NAMALWA (cell line): ENCODE data around the gene SLC52A3.
A peak's percentile ranks its signal among the peaks of the same experiment; 100 is the strongest.

ENCODE experiments used
- DNase-seq: peaks from one replicate; pipeline ENCODE4 v3.0.0-alpha.2; 2015; ENCODE audit warnings: low spot score

SLC52A3 gene

GRCh38 chr20:766906-767305 is 1.4 kb downstream of the SLC52A3 start:
- no peak for DNase-seq

DNA sequence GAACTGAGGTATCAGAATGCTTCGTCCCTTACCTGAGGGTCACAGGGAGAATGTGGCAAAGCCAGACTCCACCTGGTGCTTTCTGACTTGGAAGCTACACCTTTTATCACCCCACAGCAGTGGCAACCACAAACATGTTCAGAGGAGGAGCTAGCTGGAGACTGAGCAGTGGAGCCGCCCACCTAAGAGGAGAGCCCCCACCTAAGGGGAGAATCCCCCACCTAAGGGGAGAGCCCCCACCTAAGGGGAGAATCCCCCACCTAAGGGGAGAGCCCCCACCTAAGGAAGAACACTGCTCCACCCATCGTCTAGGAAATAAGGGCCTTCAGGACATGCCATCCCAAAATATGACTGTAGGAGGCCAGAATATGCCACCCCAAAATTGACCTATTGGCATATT is 4.0 kb downstream of the SLC52A3 start:
- no peak for DNase-seq

DNA sequence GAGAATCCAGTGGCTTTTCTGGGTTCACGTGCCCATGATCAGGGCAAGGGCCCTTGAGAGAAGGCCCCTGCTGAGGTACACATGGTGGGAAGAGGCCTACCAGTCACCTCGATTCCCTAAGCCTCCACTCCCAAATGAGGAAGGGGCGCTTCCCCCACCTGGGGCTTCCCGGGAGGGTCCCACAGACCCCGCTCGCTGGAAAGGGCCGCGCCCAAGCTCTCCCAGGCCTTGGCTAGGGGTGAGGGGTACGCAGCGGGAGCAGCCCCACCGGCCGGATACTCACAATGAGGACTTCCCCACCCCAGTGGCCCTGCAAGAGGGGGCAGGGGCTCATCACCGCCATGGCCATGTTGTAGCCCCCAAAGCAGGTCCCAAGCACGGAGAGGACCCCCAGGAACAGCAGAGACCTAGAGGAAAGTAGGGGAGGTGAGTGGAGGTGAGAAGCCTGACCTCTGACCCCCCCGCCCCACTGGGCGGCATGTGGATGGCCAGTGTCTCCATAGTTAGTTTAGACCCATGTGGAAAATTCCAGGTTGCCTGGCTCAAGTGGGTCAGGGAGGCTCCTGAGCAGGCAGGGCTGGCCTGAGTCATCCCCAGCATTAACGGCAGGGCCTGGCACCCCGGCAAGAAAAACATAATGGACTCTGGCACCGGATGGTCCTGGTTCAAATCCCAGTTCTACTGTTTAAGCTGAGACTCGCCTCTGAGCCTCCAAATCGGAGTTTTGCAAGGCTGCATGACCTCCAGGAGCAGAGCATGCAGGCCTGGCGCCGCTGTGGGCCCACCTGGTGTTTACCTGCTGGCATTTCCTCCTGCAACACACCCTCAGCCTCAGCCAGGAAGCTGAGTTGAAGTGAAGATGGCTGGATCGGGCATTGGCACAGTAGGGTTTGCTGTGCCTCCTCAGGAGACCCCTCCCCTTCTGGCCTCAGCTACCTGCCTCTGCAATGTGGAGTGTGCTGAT is 6.6 kb downstream of the SLC52A3 start:
- DNase-seq: no peak

- peak; percentile 63 for DNase-seq
Observed at GRCh38 chr20:760751-761417, 7.4 kb downstream of the SLC52A3 start.

DNA sequence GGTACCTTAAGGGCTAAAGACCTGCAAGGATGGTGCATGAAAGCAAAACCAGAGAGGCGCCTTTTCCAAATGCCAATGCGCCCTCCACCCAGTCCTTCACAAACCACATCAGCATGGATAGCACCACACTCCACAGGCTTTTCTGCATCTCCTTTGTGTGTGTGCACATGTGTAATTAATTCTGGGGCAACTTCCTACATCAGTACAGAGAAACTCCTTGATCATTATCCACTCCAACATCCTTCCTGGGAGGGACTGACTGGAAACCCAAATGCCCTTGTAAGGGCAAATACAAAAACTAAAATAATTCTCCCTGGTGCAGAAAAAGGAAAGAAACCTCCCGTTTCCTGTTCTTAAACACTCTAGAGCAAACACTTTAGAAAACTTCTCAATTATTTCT is 10.8 kb downstream of the SLC52A3 start:
- no peak for DNase-seq

DNA sequence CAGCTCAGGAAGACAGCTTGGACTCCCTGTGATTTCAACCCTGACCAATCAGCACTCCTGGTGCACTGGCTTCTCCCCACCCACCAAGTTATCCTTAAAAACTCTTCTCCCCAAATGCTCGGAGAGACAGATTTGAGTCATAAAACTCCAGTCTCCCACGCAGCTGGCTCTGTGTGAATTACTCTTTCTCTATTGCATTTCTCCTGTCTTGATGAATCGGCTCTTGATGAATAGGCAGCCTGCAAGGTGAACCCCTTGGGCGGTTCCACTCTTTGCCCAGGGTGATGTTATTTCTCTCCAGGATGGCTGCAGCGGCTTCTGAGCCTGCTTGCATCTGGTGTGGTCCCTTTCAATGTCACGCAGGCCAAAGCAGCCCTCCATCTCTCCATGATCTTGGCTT is 12.4 kb downstream of the SLC52A3 start:
- no peak for DNase-seq

GRCh38 chr20:754904-755303 is 13.4 kb downstream of the SLC52A3 start:
- DNase-seq: no peak

GRCh38 chr20:753897-754635 is 14.2 kb downstream of the SLC52A3 start:
- no peak for DNase-seq

- no peak for DNase-seq
Observed at GRCh38 chr20:753136-753535, 15.2 kb downstream of the SLC52A3 start.

DNA sequence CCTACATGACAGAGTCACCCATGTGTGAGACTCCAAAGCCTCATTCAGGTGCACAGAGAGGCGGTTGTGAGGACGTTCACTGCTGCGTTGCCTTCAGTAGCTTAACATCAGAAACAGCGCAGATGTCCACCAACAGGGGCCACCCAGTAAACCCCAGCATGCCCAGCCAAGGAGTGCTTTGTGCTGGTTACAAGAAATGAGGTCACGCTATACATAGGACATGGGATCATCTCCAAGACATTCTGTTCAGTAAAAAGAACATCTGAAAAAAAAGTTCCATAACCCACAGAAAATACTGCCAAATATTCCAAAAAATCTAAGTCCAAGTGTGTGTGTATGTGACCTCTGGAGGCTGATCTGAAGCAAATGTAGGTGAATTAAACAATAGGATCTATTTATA is 16.0 kb downstream of the SLC52A3 start:
- no peak for DNase-seq

- no peak for DNase-seq
Observed at GRCh38 chr20:751761-752160, 16.5 kb downstream of the SLC52A3 start.

- DNase-seq: peak; percentile 45
Observed at GRCh38 chr20:750801-751200, 17.5 kb downstream of the SLC52A3 start.

DNA sequence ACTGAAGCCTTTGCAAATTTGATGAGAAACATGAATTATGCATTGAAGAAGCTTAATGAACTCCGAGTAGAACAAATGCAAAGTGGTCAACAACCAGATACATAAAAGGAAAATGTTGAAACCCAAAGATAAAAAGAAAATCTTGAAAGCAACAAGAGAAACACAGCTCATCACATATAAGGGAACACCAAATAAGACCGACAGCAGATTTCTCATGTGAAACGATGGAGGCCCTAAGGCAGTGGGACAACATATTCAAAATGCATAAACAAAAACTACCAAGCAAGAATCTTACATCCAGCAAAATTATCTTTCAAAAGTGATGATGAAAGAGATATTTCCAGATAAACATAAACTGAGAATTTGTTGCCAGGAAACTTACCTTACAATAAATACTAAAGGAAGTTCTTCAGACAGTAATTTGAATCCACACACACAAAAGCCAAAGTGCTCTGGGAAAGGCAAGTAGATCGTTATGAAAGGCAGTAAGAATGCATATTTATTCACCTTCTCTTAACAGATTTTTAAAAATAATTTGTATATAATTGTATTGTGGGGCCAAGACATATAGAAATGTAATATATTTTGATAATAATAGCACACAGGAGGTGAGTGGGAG is 22.5 kb downstream of the SLC52A3 start:
- peak; percentile 23 for DNase-seq

DNA sequence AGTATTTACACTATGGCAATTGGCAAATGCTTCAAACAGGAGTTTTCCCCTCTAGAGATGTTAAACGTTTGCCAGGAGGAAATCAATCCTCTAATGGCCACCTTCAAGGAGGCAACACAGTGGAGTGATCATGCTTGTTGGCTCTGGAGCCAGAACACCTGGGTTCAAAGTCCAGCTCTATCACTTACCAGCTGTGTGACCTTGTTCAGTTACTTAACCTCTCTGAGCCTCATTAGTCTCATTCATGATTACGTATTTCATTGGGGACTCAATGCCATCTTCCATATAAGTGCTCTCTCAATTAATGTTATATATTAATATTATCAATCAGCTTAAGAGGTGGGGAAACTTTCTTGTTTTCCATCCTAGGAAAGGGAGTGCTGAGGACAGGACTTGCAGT is 26.1 kb downstream of the SLC52A3 start:
- DNase-seq: no peak

GRCh38 chr20:741620-742019 is 26.7 kb downstream of the SLC52A3 start:
- no peak for DNase-seq

DNA sequence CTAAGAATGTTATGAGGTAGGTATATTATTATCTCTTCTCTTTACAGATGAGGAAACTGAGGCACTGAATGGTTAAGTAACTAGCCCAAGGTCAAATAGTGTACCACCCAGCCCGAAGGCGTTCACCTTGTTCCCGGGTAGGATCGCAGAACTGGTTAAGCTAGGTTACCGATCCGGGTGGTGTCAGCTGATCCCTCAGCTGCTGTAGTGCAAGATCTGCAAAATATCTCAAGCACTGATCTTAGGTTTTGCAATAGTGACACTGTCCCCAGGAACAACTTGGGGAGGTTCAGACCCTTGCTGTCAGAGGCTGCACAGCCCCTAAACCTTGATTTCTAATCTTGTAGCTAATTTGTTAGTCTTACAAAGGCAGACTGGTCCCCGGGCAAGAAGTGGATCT is 28.1 kb downstream of the SLC52A3 start:
- DNase-seq: no peak

DNA sequence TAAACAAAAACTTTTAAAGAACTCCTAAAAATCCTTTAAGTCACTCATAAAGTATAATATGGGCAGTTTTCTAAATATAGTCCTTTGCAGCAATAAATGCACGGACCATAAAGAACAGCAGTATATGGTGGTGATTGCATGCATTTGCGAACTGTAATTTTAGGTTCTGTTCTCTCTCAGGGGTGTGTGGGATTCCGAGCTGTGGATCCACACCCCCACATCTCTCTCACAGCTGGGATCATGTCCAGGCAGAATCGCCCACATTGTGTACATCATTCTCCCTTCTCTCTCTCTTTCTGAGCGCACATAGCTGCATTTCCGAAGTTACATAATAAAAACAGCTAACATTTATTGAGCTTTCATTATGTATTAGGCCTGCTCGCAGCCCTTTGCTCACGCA is 28.6 kb downstream of the SLC52A3 start:
- no peak for DNase-seq

- no peak for DNase-seq
Observed at GRCh38 chr20:733861-734260, 34.4 kb downstream of the SLC52A3 start.

DNA sequence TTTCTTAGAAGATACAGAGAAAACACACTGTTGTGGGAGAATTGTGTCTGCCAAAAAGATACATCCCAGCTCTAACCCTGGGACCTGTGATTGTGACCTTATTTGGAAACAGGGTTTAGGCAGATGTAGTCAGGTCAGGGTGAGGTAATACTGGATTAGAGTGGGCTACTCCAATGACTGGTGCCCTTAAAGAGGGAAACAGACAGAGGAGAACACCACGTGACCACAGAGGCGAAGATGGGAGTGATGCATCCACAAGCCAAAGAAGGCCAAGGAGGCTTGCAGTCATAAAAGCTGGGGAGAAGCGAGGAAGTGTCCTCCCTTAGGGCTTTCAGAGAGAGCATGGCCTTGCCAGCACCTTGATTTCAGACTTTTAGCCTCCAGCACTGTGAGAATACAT is 35.6 kb downstream of the SLC52A3 start:
- no peak for DNase-seq

- no peak for DNase-seq
Observed at GRCh38 chr20:731891-732560, 36.3 kb downstream of the SLC52A3 start.

DNA sequence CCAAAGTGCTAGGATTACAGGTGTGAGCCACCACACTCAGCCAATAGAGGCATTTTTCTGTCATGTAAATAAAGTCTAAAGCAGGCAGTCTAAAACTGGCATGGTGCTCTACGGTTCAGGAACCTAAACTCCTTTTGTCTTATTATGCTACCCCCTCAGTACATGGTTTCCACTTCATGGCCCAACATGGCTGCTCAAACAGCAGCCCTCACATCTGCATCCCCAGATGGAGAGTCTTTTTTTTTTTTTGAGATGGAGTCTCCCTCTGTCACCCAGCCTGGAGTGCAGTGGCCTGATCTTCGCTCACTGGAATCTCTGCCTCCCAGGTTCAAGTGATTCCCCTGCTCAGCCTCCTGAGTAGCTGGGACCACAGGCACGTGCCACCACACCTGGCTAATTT is 38.3 kb downstream of the SLC52A3 start:
- no peak for DNase-seq
